HG02885 (cell line): ENCODE results near the gene TTC23.
"Not testable (repeated sequence)": the region's sequence is repeated elsewhere in the genome, so short reads cannot be mapped to it uniquely, and the experiment has no call there.

Source experiments
- ATAC-seq: cut with Tn5 transposase; IDR thresholded peaks from one replicate; pipeline ENCODE4 v1.9.1; 2021; ENCODE audit warnings: mild to moderate bottlenecking; ENCODE audit not compliant: unreplicated experiment, poor library complexity

Gene TTC23

DNA sequence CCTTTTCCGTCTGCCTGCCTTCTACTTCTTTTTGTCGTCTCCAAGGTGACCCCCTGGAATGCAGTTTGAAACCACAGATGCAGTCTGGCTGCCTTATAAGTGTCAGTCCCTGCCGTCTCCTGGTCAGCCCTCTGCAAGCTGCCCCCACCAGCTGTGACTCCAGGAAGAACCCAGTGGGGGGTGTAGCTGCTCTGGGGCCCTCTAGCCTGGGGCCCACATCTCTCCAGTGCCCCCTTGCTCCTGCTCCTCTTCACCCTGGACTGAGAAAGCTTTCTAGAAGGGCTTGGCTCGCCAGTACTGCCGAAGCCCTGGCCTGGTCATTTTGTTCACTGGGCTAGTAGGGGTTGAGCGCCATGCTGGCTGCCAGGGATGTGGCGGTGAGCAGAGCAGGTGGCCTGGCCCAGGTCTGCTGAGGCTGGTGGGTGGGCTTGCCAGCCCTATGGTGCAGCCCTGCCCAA, 123.2 kb downstream of the TTC23 start:
- ATAC-seq, result no peak

DNA sequence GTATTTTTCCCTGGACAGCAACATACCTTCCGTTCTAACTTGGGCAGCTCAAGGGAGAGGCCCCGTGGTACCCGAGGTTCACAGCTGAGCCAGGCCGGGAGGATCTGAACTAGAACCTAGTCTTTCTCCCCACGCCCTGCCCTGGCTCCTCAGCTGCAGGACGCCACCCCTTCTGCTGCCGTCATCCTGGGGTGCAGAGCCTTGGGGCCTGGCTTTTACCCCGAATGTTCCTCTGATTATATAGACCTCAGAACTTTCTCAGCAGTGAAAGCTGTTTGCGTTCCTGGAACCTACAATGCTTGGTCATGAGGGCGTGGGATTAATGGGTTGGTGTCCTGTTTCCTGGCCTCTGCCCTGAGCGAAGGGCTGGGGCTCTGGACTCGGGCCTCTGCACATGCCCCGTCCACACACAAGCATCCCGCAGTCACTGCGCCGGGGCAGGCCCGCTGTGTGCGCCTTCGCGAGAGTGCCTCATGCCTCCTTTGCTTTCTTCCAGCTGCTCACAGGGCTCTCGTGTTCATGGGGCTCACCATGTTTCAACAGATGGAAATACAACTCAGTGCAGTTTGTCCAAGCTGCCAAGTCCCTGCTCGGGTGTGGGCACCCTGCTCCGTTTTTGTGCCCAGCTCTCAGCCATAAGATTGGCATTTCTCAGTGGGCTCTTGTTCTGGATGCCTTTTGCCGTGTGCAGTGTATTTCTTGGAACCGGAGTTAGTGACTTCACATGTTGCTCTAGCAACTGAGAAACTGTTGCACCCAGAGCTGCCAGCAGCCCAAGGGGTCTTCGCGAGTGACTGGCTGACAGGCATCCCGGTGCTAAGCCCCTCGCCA, 124.1 kb downstream of the TTC23 start:
- no peak for ATAC-seq

DNA sequence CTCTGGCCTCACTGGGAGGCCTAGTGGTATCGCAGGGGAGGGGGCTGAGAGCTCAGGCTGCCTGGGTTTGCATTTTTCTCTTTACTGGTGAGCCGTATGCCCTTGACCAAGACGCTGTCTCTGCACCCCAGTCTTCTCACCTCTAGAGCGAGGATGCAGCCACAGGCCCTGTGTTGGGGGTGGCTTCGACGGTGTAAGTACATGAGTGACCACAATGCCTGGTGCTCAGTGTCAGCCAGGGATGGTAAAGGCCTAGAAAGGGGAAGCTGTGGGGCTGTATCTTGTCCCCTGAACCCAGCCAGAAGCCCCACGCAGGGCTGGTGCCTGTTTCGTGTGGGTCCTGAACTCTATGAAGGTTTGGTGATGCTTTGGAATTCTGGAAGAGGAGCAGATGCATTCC, 124.7 kb downstream of the TTC23 start:
- ATAC-seq, result no peak

DNA sequence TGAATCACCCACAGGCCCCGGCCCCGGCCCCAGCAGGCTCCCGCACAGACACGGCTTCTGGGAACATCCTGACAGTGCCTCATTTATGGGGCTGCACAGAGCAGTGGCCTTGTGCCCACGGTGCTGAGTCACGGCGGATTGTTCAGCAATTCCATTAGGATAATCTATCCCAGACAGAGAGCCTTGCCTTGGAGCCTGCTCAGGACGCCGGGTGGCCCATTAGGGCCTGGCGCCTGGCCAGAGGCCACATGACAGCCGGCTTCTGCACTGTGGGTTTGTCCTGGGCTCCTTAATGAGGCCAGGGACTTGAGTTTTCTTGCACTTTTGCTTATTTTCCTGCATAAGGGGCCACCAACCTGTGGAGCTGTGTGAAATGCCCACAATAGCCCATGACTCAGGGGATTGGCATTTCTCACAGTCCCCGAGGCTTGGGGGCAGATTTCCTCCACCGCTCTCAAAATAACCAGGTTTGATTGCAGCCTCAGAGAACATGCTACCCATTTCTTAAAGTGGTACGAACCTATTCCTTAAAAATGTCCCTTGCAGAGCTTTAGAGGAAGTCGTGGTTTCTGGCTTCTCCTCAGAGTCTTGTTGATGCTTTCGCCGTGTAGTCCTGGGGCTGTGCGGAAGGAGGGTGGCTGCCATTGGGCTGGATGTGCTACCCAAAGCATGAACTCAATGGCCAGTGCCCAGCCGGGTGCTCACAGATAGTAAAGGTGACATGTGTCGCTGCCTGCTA, 125.5 kb downstream of the TTC23 start:
- ATAC-seq, result no peak

DNA sequence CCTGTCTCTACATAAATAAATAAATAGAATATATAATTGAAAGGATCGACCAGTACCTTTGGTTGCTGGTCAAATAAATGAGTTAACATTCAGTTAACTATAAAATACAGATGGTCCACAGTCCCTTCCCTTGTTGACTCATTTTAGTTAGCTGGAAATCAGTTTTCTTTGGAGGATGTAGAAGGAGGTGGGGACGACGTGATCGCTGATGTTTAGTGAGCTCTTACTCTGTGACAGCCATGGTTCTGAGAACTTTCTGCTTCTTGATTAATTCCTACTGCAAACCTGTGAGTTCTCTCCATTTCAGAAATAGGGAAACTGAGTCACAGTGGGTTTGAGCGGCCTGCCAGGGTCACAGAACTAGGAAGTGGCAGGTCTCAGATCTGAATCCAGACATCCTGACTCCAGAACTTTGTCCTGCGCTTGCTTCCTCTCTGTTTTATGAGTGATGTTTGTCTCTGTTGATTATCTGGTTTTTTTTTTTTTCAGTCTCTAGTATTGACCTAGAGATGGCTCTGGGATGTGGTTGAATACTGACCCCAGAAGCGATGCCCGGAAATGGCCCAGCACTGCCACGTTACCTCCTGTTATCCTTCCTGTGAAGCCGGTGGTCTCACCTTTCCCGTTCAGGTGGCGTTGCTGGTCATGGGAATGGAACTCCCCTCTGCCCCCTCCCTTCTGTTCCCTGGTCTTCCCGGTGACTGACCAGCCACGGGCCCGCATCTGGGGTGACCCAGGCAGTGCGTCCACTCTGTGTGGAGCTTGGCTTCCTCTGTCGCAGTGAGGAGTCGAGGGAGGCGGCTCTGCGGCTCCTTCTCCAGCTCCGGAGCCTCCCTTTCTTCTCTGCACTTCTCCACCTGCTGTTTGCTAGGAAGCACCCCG, 126.3 kb downstream of the TTC23 start:
- ATAC-seq, result no peak

DNA sequence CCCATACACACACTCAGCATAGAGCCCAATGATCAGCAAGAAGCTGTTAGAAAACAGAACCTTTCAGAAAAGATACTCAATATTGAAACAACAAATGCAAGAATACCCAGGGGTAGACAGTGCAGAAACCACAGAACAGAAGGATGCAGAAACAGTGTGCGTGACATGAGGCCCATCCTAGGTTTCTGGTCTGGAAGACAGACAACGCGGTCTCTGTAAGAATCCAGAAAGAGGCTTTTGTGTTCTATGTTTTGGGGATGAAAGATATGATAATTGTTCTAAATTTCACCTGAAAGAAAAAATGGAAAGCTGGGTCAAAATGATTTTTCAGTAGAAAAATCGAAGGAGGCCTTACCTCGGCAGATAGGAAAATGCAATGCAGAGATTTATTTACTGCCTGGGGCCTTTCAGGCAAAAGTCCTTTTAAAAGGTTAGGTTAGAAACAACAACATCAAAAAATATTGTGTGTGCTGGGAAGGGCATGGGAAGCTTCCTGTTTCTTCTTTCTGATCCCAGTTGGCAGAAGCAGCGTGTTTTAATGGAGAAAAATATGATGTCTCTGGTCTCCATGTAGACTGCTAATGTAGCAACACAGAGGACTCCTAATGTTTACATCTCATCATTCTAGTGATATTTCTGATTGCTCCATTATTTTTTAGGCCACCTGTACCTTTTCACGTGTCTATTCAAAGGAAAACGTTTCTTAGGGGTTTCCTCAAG, 127.5 kb downstream of the TTC23 start:
- no peak for ATAC-seq

DNA sequence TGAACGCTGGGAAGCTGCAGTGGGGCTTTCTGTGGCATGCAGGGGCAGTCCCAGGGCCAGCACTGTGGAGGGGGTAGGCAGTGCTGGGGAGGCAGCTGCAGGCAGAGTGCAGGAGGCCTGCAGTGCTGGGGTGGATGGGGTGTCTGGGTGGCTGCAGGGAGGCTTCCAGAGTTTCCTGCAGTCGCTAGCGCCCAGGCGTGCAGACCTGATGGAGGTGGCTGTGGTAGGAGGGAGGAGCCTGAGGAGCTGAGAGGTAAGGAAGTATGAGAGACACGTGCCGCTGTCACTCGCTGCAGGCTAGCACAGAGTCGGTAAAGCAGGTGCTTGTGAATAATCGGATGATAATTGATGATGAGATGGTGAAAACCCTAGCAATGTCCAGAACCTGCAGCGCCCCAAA, 128.2 kb downstream of the TTC23 start:
- ATAC-seq, result no peak

DNA sequence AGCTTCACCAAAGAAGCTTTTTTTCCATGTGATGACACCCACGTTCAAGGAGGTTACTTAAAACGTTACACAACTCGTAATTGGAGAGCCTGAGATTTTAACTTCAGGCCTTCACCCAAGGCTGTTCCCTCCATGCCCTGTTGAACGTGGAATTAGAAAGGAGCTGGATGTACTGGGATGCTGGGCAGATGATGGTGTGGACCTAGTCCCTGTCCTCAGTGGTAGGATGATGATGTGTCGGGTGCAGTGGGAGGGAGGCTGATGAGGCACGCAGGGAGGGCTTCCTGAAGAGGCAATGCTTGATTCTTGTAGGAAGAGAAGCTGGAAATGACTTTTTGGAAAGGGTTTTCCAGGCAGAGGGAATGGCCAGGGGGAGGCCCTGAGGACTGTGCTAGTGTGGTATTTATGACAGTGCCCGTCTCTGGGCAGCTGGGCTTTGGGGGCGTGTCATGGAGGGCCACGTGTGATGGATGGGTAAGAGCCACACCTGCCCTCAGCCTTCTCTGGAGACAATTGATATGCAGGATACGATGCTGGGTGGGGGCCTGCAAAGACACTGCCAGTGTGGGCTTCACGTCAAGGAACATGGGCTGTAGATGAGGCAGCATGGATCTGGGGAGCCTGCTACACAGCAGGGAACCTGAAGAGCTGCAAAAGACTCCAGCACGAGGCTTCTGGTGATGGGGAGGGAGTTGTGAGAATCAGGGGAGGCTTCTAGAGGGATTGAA, 129.2 kb downstream of the TTC23 start:
- no peak for ATAC-seq

DNA sequence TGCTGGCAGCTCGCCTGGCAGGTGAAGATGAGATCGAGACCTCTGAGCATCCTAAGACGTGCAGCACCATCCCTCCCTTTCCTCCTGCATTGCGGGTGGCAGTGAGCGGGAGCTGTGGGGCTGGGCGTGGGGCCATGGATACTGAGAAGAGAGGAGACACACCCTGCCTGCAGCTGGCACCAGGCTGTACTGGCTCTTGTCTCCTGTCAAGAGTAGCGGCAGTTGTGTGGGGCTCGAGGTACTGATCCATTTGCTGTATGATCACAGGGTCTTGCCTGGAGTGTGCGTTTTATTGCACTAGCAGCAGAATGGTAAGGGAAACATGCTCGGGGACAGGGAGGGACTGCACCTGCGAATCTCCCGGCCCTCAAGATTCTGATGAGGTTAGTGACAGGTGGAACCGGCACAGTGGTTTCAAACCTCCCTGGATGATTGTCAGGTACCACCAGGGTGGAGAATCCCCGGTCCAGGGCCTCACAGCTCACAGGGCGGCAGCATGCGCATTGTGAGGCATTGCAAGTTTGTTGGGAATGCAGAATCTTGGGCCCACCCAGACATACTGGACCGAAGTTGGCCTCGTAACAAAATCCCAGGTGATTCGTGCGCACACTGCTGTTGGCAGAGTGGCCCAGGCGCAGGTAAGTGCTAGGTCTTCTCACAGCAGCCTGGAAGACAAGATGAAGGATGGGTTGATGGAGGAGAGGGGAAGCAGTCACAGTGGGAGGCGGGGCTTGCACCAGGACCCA, 130.4 kb downstream of the TTC23 start:
- ATAC-seq, result no peak

DNA sequence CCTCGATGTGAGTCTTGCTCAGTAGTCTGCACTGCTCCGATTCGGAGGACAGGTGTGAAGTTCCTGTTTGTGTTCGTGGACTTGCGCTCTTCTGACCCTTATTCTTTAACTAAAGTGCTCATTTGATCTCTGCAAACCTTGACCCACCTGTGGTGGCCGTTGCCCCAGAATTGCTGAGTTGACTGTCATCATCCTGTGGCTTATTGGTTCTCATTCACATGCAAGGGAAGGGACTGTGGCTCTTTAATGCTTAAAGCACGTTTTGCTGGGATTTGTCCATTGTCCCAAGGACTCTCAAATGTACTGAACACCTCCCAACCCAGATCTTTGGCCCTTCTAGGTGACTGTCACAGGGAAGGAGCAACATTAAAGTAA, 131.1 kb downstream of the TTC23 start:
- ATAC-seq, result no peak

DNA sequence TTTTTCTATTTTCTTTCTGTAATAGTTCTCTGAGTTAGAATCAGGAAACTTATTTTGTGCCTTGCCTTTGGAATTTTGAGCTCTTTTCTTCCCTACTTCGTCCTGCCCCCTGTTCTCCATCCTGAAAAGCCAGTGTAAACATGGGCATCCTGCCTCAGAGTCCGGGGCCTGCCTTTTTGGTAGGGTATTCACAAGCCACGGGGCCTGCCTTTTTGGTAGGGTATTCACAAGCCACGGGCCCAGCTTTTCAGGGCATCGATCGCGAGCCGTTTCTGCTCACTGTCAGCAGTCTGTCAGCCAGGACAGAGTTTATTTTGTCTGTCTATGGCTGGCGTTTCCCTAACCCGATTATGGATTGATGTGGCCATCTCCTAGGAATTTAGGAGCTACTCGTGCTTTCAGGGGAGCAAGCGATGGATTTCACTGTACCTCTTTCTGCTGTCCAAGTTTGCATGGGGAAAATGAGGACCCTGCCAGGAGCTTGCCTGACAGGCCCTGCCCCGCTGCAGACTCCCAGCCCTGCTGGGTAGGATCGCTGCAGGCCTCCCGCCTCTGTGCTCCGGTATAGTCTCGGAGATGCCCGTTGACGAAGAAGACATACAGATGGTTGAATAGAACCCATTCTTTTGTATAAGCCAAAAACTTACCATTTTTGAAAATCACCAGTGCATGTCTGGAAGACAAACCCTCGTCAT, 131.7 kb downstream of the TTC23 start:
- ATAC-seq, result no peak

DNA sequence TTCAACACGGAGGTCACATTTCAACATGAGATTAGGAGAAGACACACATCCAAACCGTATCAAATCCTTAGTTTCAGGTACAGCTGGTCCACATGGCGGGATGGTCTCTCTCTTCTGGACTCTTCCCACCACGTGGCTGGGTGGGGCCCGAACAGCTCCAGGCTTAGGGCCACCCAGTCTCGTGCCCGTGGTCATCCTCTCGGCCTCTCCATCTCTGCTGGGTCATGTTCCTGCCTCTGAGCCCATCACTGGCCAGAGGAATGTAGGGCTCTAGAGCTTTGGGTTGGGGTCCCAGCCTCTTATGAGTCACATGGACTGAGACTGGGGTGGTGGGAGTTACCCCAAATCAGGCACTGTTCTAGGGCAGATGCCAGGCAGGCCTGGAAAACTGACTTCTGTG, 132.3 kb downstream of the TTC23 start:
- ATAC-seq, result no peak

DNA sequence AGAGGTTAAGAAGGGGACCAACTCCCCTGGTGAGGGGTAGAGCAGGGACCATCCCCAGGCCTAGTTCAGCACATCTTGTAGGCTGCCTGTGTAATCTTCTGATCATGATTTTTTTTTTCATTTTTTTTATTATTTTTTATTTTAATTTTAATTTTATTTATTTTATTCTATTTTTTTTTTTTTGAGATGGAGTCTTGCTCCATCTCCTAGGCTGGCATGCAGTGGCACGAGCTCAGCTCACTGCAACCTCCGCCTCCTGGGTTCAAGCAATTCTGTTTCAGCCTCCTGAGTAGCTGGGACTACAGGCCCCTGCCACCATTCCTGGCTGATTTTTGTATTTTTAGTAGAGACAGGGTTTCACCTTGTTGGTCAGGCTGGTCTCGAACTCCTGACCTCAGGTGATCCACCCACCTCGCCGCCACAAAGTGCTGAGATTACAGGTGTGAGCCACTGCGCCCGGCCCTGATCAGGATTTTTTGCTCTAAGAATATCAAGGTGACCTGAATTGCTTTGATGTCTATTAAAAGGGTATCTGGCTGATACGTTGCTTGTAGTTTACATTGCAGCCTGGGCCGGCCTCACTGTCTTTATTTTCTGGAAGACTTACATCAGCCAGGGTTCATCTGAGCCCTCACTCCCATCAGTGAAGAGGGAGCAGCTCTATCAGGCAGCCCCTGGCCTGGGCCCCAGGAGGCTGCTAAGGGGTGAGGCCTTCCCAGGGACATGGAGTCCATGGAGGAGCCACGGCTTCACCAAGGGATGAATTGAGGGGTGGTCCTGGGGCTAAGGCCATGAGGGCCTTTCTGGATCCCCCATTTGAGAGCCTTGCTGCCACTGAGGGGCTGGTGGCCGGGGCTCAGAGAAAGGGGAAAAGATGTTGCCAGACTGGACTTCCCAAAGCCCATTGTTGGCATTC, 133.8 kb downstream of the TTC23 start:
- no peak for ATAC-seq

DNA sequence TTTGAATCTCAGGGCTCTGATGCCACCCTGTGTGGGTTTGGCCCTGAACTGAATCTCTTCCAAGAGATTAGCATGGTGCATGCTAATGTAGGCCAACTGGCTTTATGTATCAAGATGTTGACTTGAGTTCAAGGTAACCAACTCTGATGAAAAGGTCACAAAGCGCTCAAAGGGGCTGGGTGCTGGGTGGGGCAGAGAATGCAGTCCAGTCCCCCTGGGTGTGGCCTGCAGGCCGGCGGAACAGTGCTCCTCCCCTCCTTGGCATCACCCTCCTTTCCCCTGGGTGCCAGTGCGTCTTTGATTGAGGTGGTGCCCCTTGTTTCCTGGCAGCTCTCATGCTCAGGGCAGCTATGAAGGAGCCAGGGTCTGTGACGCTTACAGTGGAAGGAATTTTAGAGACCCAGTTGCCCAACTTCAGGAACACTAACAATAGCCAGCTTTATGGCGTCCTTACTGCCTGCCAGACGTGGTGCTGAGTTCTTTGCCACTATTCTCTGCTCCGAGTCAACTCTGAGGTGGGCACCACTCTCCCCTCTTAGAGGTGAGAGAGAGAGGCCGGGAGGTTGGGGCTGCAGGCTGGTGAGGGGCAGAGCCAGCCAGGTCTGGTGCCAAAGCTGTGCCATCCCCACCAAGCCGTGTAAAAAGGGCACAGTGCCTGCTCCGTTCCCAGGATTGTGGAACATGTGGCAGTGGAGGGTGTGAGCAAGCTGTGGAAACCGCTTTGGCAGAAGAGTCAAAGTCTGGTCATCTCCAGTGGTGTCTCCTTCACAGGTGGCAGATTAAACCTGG, 134.7 kb downstream of the TTC23 start:
- no peak for ATAC-seq

DNA sequence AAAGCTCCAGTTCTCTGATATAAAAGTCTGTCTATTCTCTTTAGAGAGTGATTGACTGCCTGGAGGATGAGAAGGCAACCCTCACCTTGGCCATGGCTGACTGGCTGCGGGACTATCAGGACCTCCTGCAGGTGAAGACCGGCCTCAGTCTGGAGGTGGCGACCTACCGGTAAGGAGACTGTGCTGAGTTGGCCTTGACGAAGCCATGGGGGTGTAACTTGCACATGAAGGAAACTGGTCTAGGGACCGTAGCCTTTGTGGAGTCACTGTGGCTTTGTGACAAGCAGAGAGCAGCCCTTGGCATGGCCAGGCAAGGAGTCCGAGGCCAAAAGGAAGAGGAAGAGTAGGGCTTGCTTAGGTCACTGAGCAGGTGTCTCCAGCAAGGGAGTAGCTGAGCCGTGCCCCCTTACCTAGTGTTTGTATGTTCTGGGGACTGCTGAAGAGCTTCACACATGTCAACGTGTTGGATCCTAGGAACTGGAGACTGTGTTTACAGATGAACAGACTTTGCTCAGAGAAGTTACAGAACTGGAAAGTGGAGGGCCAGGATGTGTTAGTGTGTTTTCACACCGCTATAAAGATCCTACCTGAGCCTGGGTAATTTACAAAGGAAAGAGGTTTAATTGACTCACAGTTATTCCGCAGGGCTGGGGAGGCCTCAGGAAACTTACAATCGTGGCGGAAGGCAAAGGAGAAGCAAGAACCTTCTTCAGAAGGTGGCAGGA, 135.7 kb downstream of the TTC23 start:
- ATAC-seq, result no peak

DNA sequence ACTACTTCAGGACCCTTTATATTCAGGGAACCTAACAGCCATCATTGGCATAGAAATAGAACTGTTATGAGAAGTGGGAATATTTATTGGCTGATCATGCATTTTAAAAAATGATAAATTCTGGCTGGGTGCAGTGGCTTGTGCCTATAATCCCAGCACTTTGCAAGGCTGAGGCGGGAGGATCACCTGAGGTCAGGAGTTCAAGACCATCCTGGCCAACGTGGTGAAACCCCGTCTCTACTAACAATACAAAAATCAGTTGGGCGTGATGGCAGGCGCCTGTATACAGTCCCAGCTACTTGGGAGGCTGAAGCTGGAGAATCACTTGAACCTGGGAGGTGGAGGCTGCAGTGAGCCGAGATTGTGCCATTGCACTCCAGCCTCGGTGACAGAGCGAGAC, 137.7 kb downstream of the TTC23 start:
- not testable (repeated sequence) for ATAC-seq
